B cell (primary cell): ENCODE measurements around the gene ITPR2. TPM values are rescaled to one million over a fixed set of nuclear protein-coding genes. Genes with fewer than 3 reads are reported as not detected.

Experiments
- ATAC-seq: fragments of 200-7000 bp; cut with Tn5 transposase; one replicate; pipeline ENCODE4 v1.10.0; 2021; ENCODE audit warnings: low read depth, mild to moderate bottlenecking, moderate number of reproducible peaks, moderate library complexity
- CTCF ChIA-PET: fragments of 350-600 bp; sonication (Branson Sonifier 250); formaldehyde crosslinking; loops from one replicate; lab custom pipeline; 2021; ENCODE audit warnings: antibody characterized with exemption, inconsistent platforms; lab: Charles Lee
- POLR2A ChIA-PET: fragments of 350-600 bp; sonication (Branson Sonifier 250); formaldehyde crosslinking; loops from one replicate; lab custom pipeline; 2021; ENCODE audit warnings: antibody characterized with exemption; lab: Charles Lee
- DNase-seq: peaks from one replicate; pipeline ENCODE4 v3.0.0; 2013
- H2AFZ ChIP-seq: 2 replicates; pipeline ENCODE4 v1.6.1; 2012; ENCODE audit warnings: mild to moderate bottlenecking, low read depth, low read length; ENCODE audit not compliant: insufficient read depth, poor library complexity, severe bottlenecking
- H3K27ac ChIP-seq, 2 donors: 1 replicate in 1 of 2; 2 replicates in 1 of 2; pipeline ENCODE4 v1.5.1; 2012 to 2013; ENCODE audit warnings: low read length in 2 of 2, mild to moderate bottlenecking in 2 of 2, moderate library complexity in 1 of 2
- H3K27me3 ChIP-seq, 4 experiments: fragments of 200-600 bp in 1 of 4; sonication (generic) in 1 of 4; replicated peaks in 1 of 4; 1 replicate in 2 of 4; 2 replicates in 2 of 4; pipeline versions ENCODE4 v1.6.1 to v1.7.0; 2013 to 2016; ENCODE audit warnings: low read length in 3 of 4, mild to moderate bottlenecking in 2 of 4, mixed read lengths in 1 of 4, moderate library complexity in 1 of 4; ENCODE audit not compliant: insufficient read depth in 4 of 4, control insufficient read depth in 3 of 4; ENCODE audit errors: control extremely low read depth in 1 of 4
- H3K36me3 ChIP-seq, 2 experiments: replicated peaks in 1 of 2; 1 replicate in 1 of 2; 2 replicates in 1 of 2; pipeline versions ENCODE4 v1.6.1 to v1.7.1; 2013; ENCODE audit warnings: low read length in 1 of 2; ENCODE audit not compliant: insufficient read depth in 2 of 2, control insufficient read depth in 1 of 2; ENCODE audit errors: control extremely low read depth in 1 of 2, extremely low read depth in 1 of 2
- H3K4me1 ChIP-seq, 2 donors: fragments of 200-600 bp in 1 of 2; sonication (generic) in 1 of 2; 1 replicate in 1 of 2; 2 replicates in 1 of 2; pipeline versions ENCODE4 v1.5.1 to v1.6.1; 2013 to 2017; ENCODE audit warnings: low read length in 2 of 2; ENCODE audit not compliant: control insufficient read depth in 2 of 2, insufficient read depth in 2 of 2
- H3K4me2 ChIP-seq: replicated peaks from 2 replicates; pipeline ENCODE3; 2012; ENCODE audit warnings: mild to moderate bottlenecking, low read depth, low read length; ENCODE audit not compliant: poor library complexity, severe bottlenecking
- H3K4me3 ChIP-seq, 5 experiments: fragments of 200-600 bp in 1 of 5; sonication (generic) in 1 of 5; 1 replicate in 3 of 5; 2 replicates in 2 of 5; pipeline versions ENCODE4 v1.5.1 to v1.7.0; 2011 to 2016; ENCODE audit warnings: low read length in 4 of 5, mild to moderate bottlenecking in 4 of 5, low read depth in 2 of 5, control low read depth in 1 of 5, moderate library complexity in 1 of 5; ENCODE audit not compliant: insufficient read depth in 1 of 5; ENCODE audit errors: control extremely low read depth in 1 of 5, extremely low read depth in 1 of 5
- H3K79me2 ChIP-seq: fragments of 200-600 bp; sonication (generic); one replicate; pipeline ENCODE4 v1.6.0; 2016; ENCODE audit warnings: low read length; ENCODE audit not compliant: control insufficient read depth, insufficient read depth
- H3K9ac ChIP-seq: fragments of 200-600 bp; sonication (generic); 2 replicates; pipeline ENCODE4 v1.6.1; 2017; ENCODE audit warnings: mild to moderate bottlenecking, low read length, moderate library complexity
- H3K9me3 ChIP-seq, 3 donors: one replicate each; pipeline versions ENCODE4 v1.6.1 to v1.7.1; 2013; ENCODE audit warnings: low read length in 2 of 3; ENCODE audit not compliant: control insufficient read depth in 2 of 3, insufficient read depth in 1 of 3; ENCODE audit errors: control extremely low read depth in 1 of 3
- H4K20me1 ChIP-seq: 2 replicates; pipeline ENCODE4 v1.6.0; 2012; ENCODE audit warnings: mild to moderate bottlenecking, low read length; ENCODE audit not compliant: insufficient read depth, control insufficient read depth, poor library complexity, severe bottlenecking
- H3K27ac Mint-ChIP-seq: one replicate; pipeline ENCODE4 v1.8.0; 2021; ENCODE audit warnings: mixed read lengths
- H3K27me3 Mint-ChIP-seq: one replicate; pipeline ENCODE4 v1.8.0; 2021; ENCODE audit warnings: mixed read lengths
- H3K4me1 Mint-ChIP-seq: one replicate; pipeline ENCODE4 v1.8.0; 2021; ENCODE audit warnings: mixed read lengths
- H3K4me3 Mint-ChIP-seq: one replicate; pipeline ENCODE4 v1.8.0; 2021; ENCODE audit warnings: mixed read lengths
- H3K9me3 Mint-ChIP-seq: one replicate; pipeline ENCODE4 v1.8.0; 2022; ENCODE audit warnings: mixed read lengths; ENCODE audit not compliant: insufficient read depth
- CTCF ChIP-seq: fragments of 200-600 bp; IDR thresholded peaks from one replicate; pipeline ENCODE4 v1.8.0; 2022; ENCODE audit warnings: antibody characterized with exemption, mild to moderate bottlenecking
- EZH2 ChIP-seq: IDR thresholded peaks from 2 replicates; pipeline ENCODE4 v1.6.1; 2012; ENCODE audit warnings: borderline replicate concordance, low read depth, mild to moderate bottlenecking, moderate library complexity, low read length; ENCODE audit not compliant: insufficient read depth, poor library complexity, severe bottlenecking
- WGBS: methylation state at CpG from one replicate; pipeline ENCODE4 v1.1.5; 2013; ENCODE audit warnings: missing lambda C conversion rate; ENCODE audit not compliant: insufficient coverage; 5-methylcytosine and 5-hydroxymethylcytosine counted together
- intact Hi-C: fragments of 100-400 bp; cut with micrococcal nuclease; formaldehyde crosslinking; loops from one replicate; pipeline ENCODE4 v1.10.0; 2022
- polyA plus RNA-seq: library from polyadenylated mRNA; depleted of rRNA; stranded (reverse); fragments of >200 nt; gene quantifications from 2 replicates; pipeline ENCODE4 v1.2.3, GENCODE V29; 2012
- total RNA-seq, 2 donors: library from RNA; stranded (reverse); fragments of 120-200 nt in 1 of 2; gene quantifications; 1 replicate in 1 of 2; 2 replicates in 1 of 2; pipeline versions ENCODE4 v1.2.3 to v1.2.4, GENCODE V29; 2013 to 2022

ITPR2 gene
- total and polyA plus RNA-seq, 2 donors (not counting 1 experiment from before 2014, with no cell fraction given), result 4.3 to 113 TPM

GRCh38 chr12:26740348-26740747 lies 92.6 kb downstream of the ITPR2 start:
- no CpG with 5 or more reads among the region's 7 CpGs for WGBS
- no peak for ATAC-seq
- no peak for TF ChIP-seq CTCF
- no peak for TF ChIP-seq EZH2
- Mint-ChIP-seq H3K9me3 (peaks cover 4% of the 10 kb centered on the region), H3K27me3 (no peaks in the 10 kb centered on the region), H3K4me3 (no peak overlapping the region), H3K27ac (no peak overlapping the region), H3K4me1 (peaks cover 24% of the 10 kb centered on the region)
- peaks cover 3 to 8% (median 4%) of the 10 kb centered on the region in 3 donors for H3K9me3 ChIP-seq
- H4K20me1 ChIP-seq, result peaks cover 6% of the 10 kb centered on the region
- H3K36me3 ChIP-seq, result peaks cover 0 to 2% of the 10 kb centered on the region in 2 experiments
- intact Hi-C loops, result no loop called here
- POLR2A ChIA-PET, result no interaction called here
- peaks cover 0 to 3% of the 10 kb centered on the region in 2 donors for H3K4me1 ChIP-seq
- no peak overlapping the region for H3K4me2 ChIP-seq
- no peak for DNase-seq
- peaks cover 67% of the 10 kb centered on the region for H3K79me2 ChIP-seq
- no peak overlapping the region for H3K4me3 ChIP-seq
- H3K27me3 ChIP-seq, result no peaks in the 10 kb centered on the region
- H3K27ac ChIP-seq, result no peak overlapping the region
- CTCF ChIA-PET, result no interaction called here
- H3K9ac ChIP-seq, result no peak overlapping the region
- no peak overlapping the region for H2AFZ ChIP-seq

- peaks cover 54% of the 10 kb centered on the region for H3K79me2 ChIP-seq
- no peaks in the 10 kb centered on the region for H3K27me3 ChIP-seq
- DNase-seq, result no peak
- intact Hi-C loops, result no loop called here
- ChIA-PET POLR2A (no interaction called here), CTCF (no interaction called here)
- TF ChIP-seq EZH2 (no peak), CTCF (no peak)
- Mint-ChIP-seq H3K27ac (no peak overlapping the region), H3K9me3 (peaks cover 4% of the 10 kb centered on the region), H3K4me1 (peaks cover 36% of the 10 kb centered on the region), H3K27me3 (no peaks in the 10 kb centered on the region), H3K4me3 (peak overlapping the region; percentile 5)
- no peak overlapping the region for H3K27ac ChIP-seq
- peaks cover 6 to 10% of the 10 kb centered on the region in 2 donors for H3K4me1 ChIP-seq
- H2AFZ ChIP-seq, result no peak overlapping the region
- H3K36me3 ChIP-seq, result peaks cover 0 to 2% of the 10 kb centered on the region in 2 experiments
- no peak overlapping the region for H3K9ac ChIP-seq
- peaks cover 3 to 8% (median 4%) of the 10 kb centered on the region in 3 donors for H3K9me3 ChIP-seq
- 100% methylated on average over 2 of the region's 10 CpGs for WGBS
- no peak for ATAC-seq
- no peak overlapping the region for H3K4me3 ChIP-seq
- no peaks in the 10 kb centered on the region for H4K20me1 ChIP-seq
- no peak overlapping the region for H3K4me2 ChIP-seq
Measured at GRCh38 chr12:26737487-26738030, 95.4 kb downstream of the ITPR2 start.
